Type B pancreatic cell (in vitro differentiated cells): ENCODE measurements around the gene USP28. TPM values are rescaled to one million over a fixed set of nuclear protein-coding genes. Genes with fewer than 3 reads are reported as not detected.

Experiments
- DNase-seq: peaks from one replicate; pipeline ENCODE4 v3.0.0; 2021; ENCODE audit warnings: mixed read lengths; ENCODE audit not compliant: unreplicated experiment; ENCODE audit errors: extremely low spot score
- H3K27ac Mint-ChIP-seq: 2 replicates; pipeline ENCODE4 v1.8.0; 2021; ENCODE audit warnings: mild to moderate bottlenecking, mixed read lengths
- H3K27me3 Mint-ChIP-seq: 2 replicates; pipeline ENCODE4 v1.8.0; 2021; ENCODE audit warnings: mixed read lengths
- H3K36me3 Mint-ChIP-seq: 2 replicates; pipeline ENCODE4 v1.8.0; 2021; ENCODE audit warnings: mixed read lengths
- H3K4me1 Mint-ChIP-seq: one replicate; pipeline ENCODE4 v1.8.0; 2021; ENCODE audit warnings: mixed read lengths; ENCODE audit not compliant: unreplicated experiment
- H3K4me3 Mint-ChIP-seq: 2 replicates; pipeline ENCODE4 v1.8.0; 2021; ENCODE audit warnings: mild to moderate bottlenecking, mixed read lengths
- H3K9me3 Mint-ChIP-seq: 2 replicates; pipeline ENCODE4 v1.8.0; 2021; ENCODE audit warnings: mixed read lengths
- CTCF ChIP-seq: fragments of 200-600 bp; sonication (generic); conservative IDR thresholded peaks from 2 replicates; pipeline ENCODE4 v1.5.0; 2021; ENCODE audit warnings: antibody characterized with exemption, mild to moderate bottlenecking
- total RNA-seq: library from RNA; stranded (reverse); gene quantifications from 2 replicates; pipeline ENCODE4 v1.2.1, GENCODE V29; 2021; ENCODE audit warnings: low replicate concordance

USP28 gene
- total RNA-seq, 1 donor from 2014 or later: 46.9 TPM

- Mint-ChIP-seq H3K4me3 (no peak overlapping the region), H3K27ac (no peak overlapping the region), H3K27me3 (no peaks in the 10 kb centered on the region)
Measured at GRCh38 chr11:113835306-113835705, 40.1 kb downstream of the USP28 start.

GRCh38 chr11:113833151-113833550, 42.2 kb downstream of the USP28 start:
- Mint-ChIP-seq H3K27ac (no peak overlapping the region), H3K36me3 (peaks cover 5% of the 10 kb centered on the region), H3K9me3 (no peaks in the 10 kb centered on the region), H3K4me1 (no peaks in the 10 kb centered on the region), H3K27me3 (no peaks in the 10 kb centered on the region), H3K4me3 (no peak overlapping the region)
- DNase-seq: no peak
- no peak for TF ChIP-seq CTCF

More at GRCh38 chr11:113835306-113835705, 40.1 kb downstream of the USP28 start:
- Mint-ChIP-seq H3K9me3 (no peaks in the 10 kb centered on the region), H3K36me3 (peaks cover 10% of the 10 kb centered on the region), H3K4me1 (no peaks in the 10 kb centered on the region)
- DNase-seq: no peak
- no peak for TF ChIP-seq CTCF

DNA sequence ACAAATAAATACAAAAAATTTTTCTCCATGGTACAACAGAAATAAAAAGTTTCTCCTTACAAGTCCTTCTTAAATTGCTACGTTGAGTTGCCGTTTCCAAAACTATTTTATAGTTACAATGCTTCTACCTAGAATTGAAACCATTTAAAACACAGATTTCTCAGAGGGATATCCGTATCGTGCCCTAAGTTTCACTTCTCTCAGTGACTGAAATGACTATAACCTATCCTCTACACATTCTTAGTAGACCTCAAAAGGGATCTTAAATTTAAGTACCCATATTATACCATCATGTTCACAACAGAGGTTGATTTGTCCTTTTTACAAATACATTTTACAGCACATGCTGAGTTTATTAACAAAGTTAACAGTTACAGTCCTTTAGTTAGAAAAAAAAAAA, 44.1 kb downstream of the USP28 start:
- no peak overlapping the region for H3K27ac Mint-ChIP-seq
- H3K4me3 Mint-ChIP-seq: no peak overlapping the region
- H3K9me3 Mint-ChIP-seq: no peaks in the 10 kb centered on the region
- no peak for DNase-seq
- H3K27me3 Mint-ChIP-seq: no peaks in the 10 kb centered on the region
- no peaks in the 10 kb centered on the region for H3K4me1 Mint-ChIP-seq
- H3K36me3 Mint-ChIP-seq: peaks cover 13% of the 10 kb centered on the region
- no peak for TF ChIP-seq CTCF

- DNase-seq: no peak
- TF ChIP-seq CTCF: no peak
- Mint-ChIP-seq H3K4me3 (no peak overlapping the region), H3K4me1 (no peaks in the 10 kb centered on the region), H3K27me3 (no peaks in the 10 kb centered on the region), H3K36me3 (peaks cover 24% of the 10 kb centered on the region), H3K27ac (no peak overlapping the region), H3K9me3 (peaks cover 4% of the 10 kb centered on the region)
Measured at GRCh38 chr11:113829751-113830150, 45.6 kb downstream of the USP28 start.

- Mint-ChIP-seq H3K27ac (no peak overlapping the region), H3K9me3 (peaks cover 4% of the 10 kb centered on the region), H3K27me3 (no peaks in the 10 kb centered on the region), H3K36me3 (peaks cover 28% of the 10 kb centered on the region), H3K4me3 (no peak overlapping the region), H3K4me1 (no peaks in the 10 kb centered on the region)
- no peak for TF ChIP-seq CTCF
- DNase-seq: no peak
Measured at GRCh38 chr11:113828191-113828590, 47.2 kb downstream of the USP28 start.

GRCh38 chr11:113827477-113827876, 47.9 kb downstream of the USP28 start:
- no peak for TF ChIP-seq CTCF
- no peak overlapping the region for H3K27ac Mint-ChIP-seq
- no peaks in the 10 kb centered on the region for H3K4me1 Mint-ChIP-seq
- peaks cover 31% of the 10 kb centered on the region for H3K36me3 Mint-ChIP-seq
- DNase-seq: no peak
- H3K27me3 Mint-ChIP-seq: no peaks in the 10 kb centered on the region
- peaks cover 4% of the 10 kb centered on the region for H3K9me3 Mint-ChIP-seq
- no peak overlapping the region for H3K4me3 Mint-ChIP-seq
